GM21576 (cell line): ENCODE data around the gene CDC40.

Experiments used
- ATAC-seq: cut with Tn5 transposase; IDR thresholded peaks from one replicate; pipeline ENCODE4 v1.9.1; 2021; ENCODE audit warnings: mild to moderate bottlenecking, moderate library complexity; ENCODE audit not compliant: unreplicated experiment

Gene CDC40

DNA sequence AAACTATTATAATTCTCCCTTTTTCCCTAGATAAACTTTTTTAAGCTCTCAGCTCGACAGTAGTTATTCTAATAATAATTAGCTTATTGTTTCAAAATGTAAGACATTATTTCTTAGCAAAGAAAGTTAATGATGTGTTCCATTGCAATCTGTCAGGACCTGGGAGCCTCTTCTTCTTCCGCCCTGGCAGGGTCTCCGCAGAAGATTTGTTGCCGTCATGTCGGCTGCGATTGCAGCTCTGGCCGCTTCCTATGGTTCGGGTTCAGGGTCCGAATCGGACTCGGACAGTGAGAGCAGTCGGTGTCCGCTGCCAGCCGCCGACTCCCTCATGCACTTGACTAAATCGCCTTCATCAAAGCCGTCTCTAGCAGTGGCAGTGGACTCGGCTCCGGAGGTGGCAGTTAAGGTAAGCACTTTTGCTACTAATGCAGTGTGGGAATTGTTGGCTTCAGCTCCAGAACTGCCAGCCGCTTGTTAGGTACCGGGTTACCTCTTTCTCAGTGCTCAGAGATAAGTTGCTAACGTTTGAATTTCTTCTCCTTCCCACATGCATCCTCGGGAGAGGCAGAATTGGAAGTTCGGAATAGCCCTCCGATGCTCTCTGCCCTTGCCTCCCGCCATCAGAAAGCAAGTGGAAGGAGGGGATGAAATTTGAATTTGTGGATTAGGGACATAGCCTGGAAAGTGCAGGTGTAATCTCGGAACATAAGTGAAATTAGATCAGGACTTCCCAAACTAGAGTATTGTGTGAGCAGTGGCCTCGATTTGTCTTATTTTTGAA is at the start of gene CDC40:
Gene CDC40, plus strand, starts transcription at position 200 of the 781 bp plus-strand sequence. Its CDS starts 18 bp downstream, at position 218.
- peak; percentile 42 for ATAC-seq

DNA sequence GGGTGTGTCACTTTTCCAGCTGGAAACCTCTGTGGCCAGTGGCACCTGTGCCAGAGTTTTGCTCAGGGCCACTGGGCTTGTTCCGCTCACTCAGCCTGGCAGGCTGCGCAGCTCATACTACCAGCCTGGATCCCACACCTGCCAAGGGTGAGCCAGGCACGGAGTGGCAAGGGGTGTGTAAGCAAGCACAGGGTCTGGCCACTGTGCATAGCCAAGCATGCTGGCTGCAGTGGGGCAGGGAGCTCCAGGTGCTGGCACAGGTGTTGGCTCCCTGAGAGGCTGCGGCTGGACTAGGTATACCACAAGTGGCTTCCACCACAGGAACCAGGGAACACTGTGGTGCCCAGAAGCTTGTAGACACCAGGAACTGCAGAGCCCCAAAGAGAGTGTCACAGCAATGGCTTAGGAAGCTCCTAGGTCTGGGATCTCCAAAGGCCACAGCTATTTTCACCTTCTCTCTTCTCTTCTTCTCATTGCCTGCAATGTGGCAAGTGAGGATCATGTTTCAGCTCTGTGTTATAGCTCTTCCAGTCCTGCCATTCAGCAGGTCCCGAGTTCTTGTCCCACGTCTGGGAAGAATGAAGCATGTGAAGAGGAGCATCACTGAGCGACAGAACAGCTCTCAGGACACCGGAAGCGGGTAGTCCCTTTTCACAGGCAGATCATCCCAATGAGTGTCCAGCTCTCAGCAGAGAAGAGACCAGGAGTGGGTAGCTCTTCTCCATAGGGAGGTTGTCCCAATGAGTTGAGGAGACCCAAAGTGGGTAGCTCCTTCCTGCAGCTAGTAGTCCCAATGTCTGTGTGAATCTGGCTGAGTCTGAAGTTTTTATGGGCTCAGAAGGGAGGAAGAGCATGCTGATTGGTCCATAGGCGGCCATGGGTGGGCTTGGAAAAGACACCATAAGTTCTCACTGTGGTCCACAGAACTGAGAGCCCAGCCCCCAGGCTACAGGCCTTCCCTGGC is 42.0 kb upstream of the CDC40 start:
- no peak for ATAC-seq

GRCh38 chr6:110139052-110139451 is 41.2 kb upstream of the CDC40 start:
- no peak for ATAC-seq

DNA sequence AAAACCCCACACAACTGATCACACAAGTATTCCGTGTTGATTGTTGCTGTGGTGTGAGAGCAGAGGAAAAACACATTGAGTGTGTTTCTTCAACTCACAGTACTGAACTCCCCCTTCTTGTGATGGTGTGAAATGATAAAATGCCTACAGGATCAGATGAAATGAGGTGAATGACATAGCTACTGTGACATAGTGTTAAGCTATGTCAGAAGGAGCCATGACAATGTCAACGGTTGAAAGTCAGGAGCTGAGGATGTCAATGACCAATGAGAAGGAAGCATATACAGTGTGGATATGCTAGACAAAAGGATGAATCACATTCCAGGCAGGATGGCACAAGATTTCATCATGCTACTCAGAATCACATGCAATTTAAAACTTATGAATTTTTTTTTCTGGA is 39.6 kb upstream of the CDC40 start:
- ATAC-seq, result no peak

DNA sequence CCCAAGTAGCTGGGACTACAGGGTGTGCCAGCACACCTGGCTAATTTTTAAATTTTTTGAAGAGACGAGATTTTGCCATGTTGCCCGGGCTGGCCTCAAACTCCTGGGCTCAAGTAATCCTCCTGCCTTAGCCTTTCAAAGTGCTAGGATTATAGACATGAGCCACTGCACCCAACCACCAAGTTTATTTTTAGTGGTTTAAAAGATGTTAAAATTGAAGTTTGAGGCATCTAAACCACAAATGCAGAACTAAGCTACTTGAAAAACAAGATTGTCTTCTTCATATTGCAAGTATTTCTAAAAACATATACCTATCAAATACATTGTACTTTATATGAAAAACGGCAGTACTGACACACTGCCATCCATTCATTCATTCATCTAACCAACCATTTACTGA is 32.4 kb upstream of the CDC40 start:
- ATAC-seq, result no peak

GRCh38 chr6:110158479-110158878 is 21.7 kb upstream of the CDC40 start:
- no peak for ATAC-seq

DNA sequence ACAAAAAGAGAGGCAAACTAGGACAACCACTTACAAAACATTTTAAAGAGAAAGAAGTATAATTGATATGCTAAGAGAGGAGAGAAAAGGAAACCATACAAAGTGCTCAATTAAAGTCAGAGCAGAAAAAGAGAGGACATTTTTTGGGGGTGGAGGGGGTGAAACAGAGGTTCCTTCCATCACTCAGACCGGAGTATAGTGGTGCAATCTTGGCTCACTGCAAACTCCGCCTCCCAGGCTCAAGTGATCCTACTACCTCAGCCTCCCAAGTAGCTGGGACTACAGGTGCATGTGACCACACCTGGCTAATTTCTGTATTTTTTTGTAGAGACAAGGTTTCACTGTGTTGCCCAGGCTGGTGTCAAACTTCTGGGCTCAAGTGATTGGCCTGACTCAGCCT is 10.1 kb upstream of the CDC40 start:
- ATAC-seq, result no peak

DNA sequence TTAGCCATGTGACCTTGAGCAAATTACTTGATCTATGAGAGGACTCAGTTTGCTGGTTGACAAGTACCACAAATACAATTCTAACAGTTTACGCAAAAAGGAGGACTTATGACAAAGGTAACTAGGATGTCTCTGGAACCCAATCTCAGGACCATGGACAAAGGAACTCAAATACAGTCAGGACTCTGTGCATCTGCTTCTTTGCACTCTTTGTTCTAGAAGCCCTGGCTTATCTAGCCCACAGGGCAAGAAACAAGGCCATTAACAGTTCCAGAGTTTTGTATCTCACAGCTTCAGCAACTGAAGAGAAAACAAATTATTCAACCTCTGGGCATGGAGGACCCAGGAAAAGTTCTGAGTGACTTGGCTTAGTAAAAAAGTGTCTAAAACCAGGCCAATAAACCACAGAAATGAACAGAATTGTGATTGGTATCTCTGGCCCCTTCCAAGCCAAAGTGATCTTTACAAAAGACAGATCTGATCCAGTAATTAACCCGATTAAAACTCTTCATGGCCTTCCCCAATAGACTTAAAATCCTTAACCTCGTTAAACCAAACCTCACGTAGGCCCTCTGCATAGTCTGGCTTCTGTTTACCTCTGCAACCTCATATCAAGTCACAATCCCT is 6.6 kb upstream of the CDC40 start:
- ATAC-seq, result no peak

DNA sequence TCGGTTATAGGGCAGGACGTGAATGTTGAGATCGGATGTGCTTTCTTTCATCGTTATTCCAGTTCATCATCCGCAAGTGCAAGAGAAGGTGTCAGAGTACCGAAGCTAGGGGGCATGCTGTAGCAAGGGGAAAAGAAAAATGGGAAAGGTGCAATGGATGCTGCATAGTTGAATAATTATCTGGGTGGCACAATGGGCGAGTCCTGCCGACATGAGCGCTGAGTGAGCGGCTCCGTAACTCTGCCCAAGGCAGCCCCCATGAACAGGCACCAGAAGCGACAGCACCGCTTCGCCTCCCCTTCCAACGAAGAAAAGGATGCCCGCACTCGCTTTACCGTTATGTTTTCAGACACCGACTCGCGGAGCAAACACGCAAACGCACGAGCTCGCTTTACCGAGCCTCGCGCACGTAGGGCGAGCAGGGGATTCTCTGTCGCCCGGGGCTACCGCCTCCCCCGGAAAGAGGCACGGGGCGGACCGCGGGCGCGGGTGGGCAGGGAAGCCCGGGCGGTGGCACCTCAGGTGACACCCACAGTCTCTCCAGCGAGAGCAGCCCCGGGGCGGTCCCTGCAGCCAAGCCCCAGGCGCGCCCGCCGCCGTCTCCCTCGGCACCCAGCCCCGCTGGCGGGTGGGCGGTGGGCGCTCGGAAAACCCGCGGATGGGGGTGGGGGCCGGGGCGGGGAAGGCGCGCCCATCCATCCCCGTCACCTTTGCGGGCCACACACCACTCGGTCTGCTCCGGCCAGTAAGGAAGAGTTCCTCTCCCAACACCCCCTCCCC is 1.4 kb upstream of the CDC40 start:
- peak; percentile 32 for ATAC-seq

DNA sequence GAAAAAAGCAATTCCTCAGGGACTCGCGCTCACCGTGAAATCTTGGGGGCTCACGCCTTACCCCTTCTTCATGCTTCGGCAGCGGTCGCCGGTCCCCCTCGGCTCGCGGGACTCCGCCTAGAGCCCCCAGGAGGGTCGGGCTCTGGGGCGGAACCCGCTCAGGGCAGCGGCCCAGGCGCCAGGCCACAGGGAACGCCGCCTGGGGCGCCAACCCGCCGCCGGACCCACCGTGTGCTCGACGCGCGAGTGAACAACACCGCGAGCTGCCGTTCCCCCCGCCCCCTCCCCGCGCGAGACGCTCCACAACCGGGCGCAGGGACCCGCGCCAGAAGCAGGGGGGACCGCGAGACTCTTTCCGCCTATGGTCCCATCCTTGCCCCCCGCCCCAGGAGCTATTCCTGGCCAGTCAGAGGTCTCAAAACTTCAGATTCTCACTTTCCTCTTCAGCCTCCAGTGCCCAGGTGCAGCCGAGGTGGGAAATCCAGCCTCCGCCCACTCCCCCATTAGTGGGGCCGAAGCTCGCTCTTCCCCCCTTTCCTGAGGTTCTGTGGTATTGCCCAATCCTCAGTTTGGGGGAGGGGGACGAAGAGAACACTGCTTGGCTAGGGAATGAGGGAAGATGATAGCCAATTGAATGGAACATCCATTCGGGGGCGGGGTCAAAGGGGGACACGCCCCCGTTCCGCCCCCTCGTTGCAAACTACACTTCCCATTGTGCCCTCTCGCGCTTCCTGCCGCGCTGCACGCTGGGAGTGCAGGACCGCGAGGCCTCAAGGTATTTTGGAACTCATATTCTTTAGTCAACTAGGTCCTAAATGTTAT is 610 bp upstream of the CDC40 start, which contains the start of gene WASF1:
Gene WASF1, minus strand, starts transcription at position 265 of the 822 bp plus-strand sequence. CDS start 52,069 bp downstream, outside the sequence.
- ATAC-seq, result peak; percentile 83

- no peak for ATAC-seq
Measured at GRCh38 chr6:110181131-110182030, 1.2 kb downstream of the CDC40 start.

- ATAC-seq, result no peak
Measured at GRCh38 chr6:110183292-110183885, 3.2 kb downstream of the CDC40 start.

GRCh38 chr6:110185879-110186278 is 5.7 kb downstream of the CDC40 start:
- peak; percentile 73 for ATAC-seq

DNA sequence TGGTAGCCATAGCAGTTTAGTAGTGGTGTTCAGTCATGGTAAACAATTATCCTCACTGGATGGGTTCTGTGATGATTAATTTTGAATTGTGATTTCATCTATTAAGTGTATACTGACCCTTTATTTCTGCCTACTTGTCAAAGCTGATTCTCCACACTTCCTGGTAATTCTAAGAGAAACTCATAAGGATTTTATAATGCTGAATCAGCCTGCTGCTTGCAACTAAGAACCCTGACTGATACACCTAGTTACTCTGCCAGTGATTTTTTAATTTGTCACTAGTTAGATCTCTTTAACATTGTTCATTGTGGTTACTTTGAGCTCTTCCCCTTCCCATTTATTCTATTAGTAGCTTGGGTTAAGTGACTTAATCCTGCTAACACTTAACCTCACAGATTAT is 8.6 kb downstream of the CDC40 start:
- ATAC-seq, result no peak

DNA sequence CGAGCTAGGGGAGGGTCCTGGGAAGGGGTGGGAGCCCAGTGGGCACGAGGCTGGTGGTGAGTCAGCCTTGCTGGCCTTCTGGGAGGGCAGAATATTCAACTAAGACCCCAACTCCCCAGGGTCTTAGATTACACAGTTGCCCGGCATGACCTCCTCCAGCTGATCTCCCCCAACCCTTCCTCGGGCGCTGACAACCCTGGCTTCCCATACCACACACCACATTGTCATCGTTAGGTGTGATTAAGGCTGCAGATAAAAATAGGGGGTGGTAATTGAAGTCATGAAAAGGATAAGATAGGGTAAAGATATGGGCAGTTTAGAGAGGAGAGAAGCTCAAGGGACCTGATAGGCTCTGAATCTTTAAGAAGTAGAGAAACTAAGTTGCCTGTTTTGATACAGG is 10.5 kb downstream of the CDC40 start:
- ATAC-seq, result no peak

- ATAC-seq, result no peak
Measured at GRCh38 chr6:110191477-110191876, 11.2 kb downstream of the CDC40 start.

GRCh38 chr6:110195639-110196038 is 15.4 kb downstream of the CDC40 start:
- ATAC-seq, result no peak

GRCh38 chr6:110196874-110197273 is 16.6 kb downstream of the CDC40 start:
- no peak for ATAC-seq
